ENCODE measurements around the gene TTL. TPM values are rescaled to one million over a fixed set of nuclear protein-coding genes. Genes with fewer than 3 reads are reported as not detected.
A peak's percentile ranks its signal among the peaks of the same experiment; 100 is the strongest.

TTL gene
- total RNA-seq, 1 experiment from 2014 or later = 81.5 TPM

DNA sequence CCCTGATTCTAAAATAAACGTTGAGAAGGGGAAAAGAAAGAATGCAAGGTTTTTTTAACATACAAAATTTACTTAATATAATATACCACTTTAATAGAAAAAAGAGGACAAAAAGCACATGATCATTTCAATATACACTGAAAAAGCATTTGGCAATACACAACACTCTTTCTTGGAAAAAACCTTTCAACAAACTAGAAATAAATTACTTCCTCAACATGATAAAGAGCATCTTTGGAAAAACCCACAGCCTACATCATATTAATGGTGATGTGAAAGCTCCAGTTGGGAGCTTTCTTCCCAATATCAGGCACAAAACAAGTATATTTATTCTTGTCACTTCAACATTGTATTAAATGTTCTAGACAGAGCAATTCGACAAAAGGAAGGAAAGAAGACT lies 57.4 kb downstream of the TTL start:
- ATAC-seq (no peak), DNase-seq (ENCODE audit: low read depth, low spot score) (no peak)
- no peak overlapping the region for H3K4me3 ChIP-seq (ENCODE audit: low read depth in 2 of 2, low read length in 2 of 2)
- no peaks in the 10 kb centered on the region for H3K36me3 ChIP-seq (ENCODE audit: control insufficient read depth, insufficient read depth, low read length)
- no peak overlapping the region for H3K27ac ChIP-seq (ENCODE audit: low read length)
- peaks cover 8% of the 10 kb centered on the region; the same call in 1 of the 2 replicates for H3K4me1 ChIP-seq (ENCODE audit: control insufficient read depth, insufficient read depth, low read length)
- no peaks in the 10 kb centered on the region for H3K27me3 ChIP-seq (ENCODE audit: control insufficient read depth, insufficient read depth, low read length)
- no peaks in the 10 kb centered on the region for H3K9me3 ChIP-seq (ENCODE audit: control insufficient read depth, insufficient read depth, low read depth, low read length)
- no peak for TF ChIP-seq REST (IDR thresholded peaks at IDR 0.05; ENCODE audit: insufficient read depth in 1 of 2, low read depth in 2 of 2, low read length in 1 of 2)
- no TSS peak for BruUV-seq (replicated peaks)
- ChIA-PET POLR2A (no interaction called here), CTCF (no interaction called here)
- intact Hi-C loops (cut with micrococcal nuclease; ENCODE audit: unreplicated experiment) = no loop called here
- in situ Hi-C loops (cut with HindIII; ENCODE audit: low pct_unique_long_range_greater_than_20kb, low sequenced_read_pairs) = no loop called here

DNA sequence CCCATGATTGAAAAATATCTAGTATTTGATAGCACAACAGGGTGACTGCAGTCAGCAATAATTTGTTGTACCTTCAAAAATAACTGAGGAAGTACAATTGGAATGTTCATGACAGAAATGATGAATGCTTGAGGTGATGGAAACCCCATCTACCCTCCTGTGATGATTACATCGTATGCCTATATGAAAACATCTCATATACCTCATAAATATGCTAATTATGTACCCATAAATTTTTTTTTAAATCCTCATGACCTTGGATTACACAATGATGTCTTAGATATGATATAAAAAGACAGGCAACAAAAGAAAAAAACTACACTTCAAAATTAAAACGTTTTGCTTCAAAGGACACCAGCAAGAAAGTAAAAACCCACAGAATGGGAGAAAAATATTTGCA lies 59.0 kb downstream of the TTL start:
- Histone ChIP-seq H3K36me3 (ENCODE audit: control insufficient read depth, insufficient read depth, low read length) (peaks cover 2% of the 10 kb centered on the region; the same call in 1 of the 2 replicates), H3K27me3 (ENCODE audit: control insufficient read depth, insufficient read depth, low read length) (no peaks in the 10 kb centered on the region), H3K4me3 (ENCODE audit: low read depth in 2 of 2, low read length in 2 of 2) (peak overlapping the region in 1 of 2 experiments; percentile 89; a peak in 2 of 4 replicates), H3K9me3 (ENCODE audit: control insufficient read depth, insufficient read depth, low read depth, low read length) (no peaks in the 10 kb centered on the region), H3K4me1 (ENCODE audit: control insufficient read depth, insufficient read depth, low read length) (peaks cover 15% of the 10 kb centered on the region; the same call in 1 of the 2 replicates), H3K27ac (ENCODE audit: low read length) (peak overlapping the region; percentile 96)
- in situ Hi-C loops (cut with HindIII; ENCODE audit: low pct_unique_long_range_greater_than_20kb, low sequenced_read_pairs) = no loop called here
- no peak for DNase-seq (ENCODE audit: low read depth, low spot score)
- no TSS peak for BruUV-seq (replicated peaks)
- ChIA-PET CTCF (no interaction called here), POLR2A (no interaction called here)
- intact Hi-C loops (cut with micrococcal nuclease; ENCODE audit: unreplicated experiment) = no loop called here
- no peak for ATAC-seq
- TF ChIP-seq REST (IDR thresholded peaks at IDR 0.05; ENCODE audit: insufficient read depth in 1 of 2, low read depth in 2 of 2, low read length in 1 of 2) = no peak
- no peak for TF ChIP-seq CTCF (IDR thresholded peaks at IDR 0.05)
- no peak for TF ChIP-seq TCF7L2 (IDR thresholded peaks at IDR 0.05; ENCODE audit: low read depth, low read length)
- no peak for TF ChIP-seq POLR2AphosphoS5 (IDR thresholded peaks at IDR 0.05; ENCODE audit: low read depth, low read length)
- TF ChIP-seq SIN3A (IDR thresholded peaks at IDR 0.05; ENCODE audit: borderline replicate concordance, insufficient read depth, low read depth, low read length) = no peak
